K562 (cell line): ENCODE data around the gene SUMF2. TPM values are rescaled to one million over a fixed set of nuclear protein-coding genes. Genes with fewer than 3 reads are reported as not detected.
A peak's percentile ranks its signal among the peaks of the same experiment; 100 is the strongest.

Source experiments
- BRCA1 ChIP-seq, 2 experiments: fragments of 450-650 bp in 1 of 2; sonication (generic) in 1 of 2; formaldehyde crosslinking in 1 of 2; IDR thresholded peaks; 2 replicates each; pipeline versions ENCODE4 v1.5.0 to v1.6.1; 2017 to 2020; ENCODE audit warnings: mild to moderate bottlenecking in 1 of 2, missing genetic modification reagents in 1 of 2
- CEBPG ChIP-seq, 3 experiments: fragments of 200-800 bp in 1 of 3; sonication (Bioruptor generic) in 1 of 3; sonication (generic) in 1 of 3; formaldehyde crosslinking in 1 of 3; IDR thresholded peaks in 2 of 3; conservative IDR thresholded peaks in 1 of 3; 2 replicates each; pipeline versions ENCODE4 v1.6.1 to v1.8.0; 2016 to 2022; ENCODE audit warnings: missing compliant biosample characterization in 2 of 3, missing genetic modification characterization in 2 of 3, mild to moderate bottlenecking in 1 of 3, missing genetic modification reagents in 1 of 3
- CREM ChIP-seq: IDR thresholded peaks from 2 replicates; pipeline ENCODE4 v1.6.1; 2014; ENCODE audit warnings: antibody characterized with exemption, low read depth
- CSDE1 ChIP-seq, 2 experiments: fragments of 450-650 bp; IDR thresholded peaks; 2 replicates each; pipeline ENCODE4 v1.6.1; 2016; ENCODE audit warnings: mild to moderate bottlenecking in 1 of 2
- ETV1 ChIP-seq: fragments of 450-650 bp; conservative IDR thresholded peaks from 2 replicates; pipeline ENCODE4 v1.6.1; 2016; ENCODE audit warnings: missing genetic modification characterization, control low read depth, low read depth, missing compliant biosample characterization
- HEY1 ChIP-seq: fragments of 250-450 bp; sonication (Bioruptor Pico); IDR thresholded peaks from 2 replicates; pipeline ENCODE4 v1.5.0; 2020; ENCODE audit warnings: mild to moderate bottlenecking, moderate library complexity, borderline replicate concordance
- IFI16 ChIP-seq: fragments of 250-450 bp; sonication (Bioruptor Pico); IDR thresholded peaks from 2 replicates; pipeline ENCODE4 v2.1.2; 2022; ENCODE audit warnings: mild to moderate bottlenecking, inconsistent platforms
- NCOA1 ChIP-seq: fragments of 450-650 bp; IDR thresholded peaks from 2 replicates; pipeline ENCODE4 v1.6.1; 2016; ENCODE audit warnings: low read depth
- NRF1 ChIP-seq, 2 experiments: fragments of 450-650 bp; IDR thresholded peaks in 1 of 2; conservative IDR thresholded peaks in 1 of 2; 2 replicates each; pipeline ENCODE4 v1.6.1; 2014; ENCODE audit warnings: mild to moderate bottlenecking in 2 of 2
- POLR3A ChIP-seq: IDR thresholded peaks from 2 replicates; pipeline ENCODE4 v1.6.1; 2011; ENCODE audit warnings: borderline replicate concordance, mild to moderate bottlenecking, moderate library complexity; ENCODE audit not compliant: insufficient read length, insufficient read depth; ENCODE audit errors: extremely low read depth
- SETDB1 ChIP-seq: IDR thresholded peaks from one replicate; pipeline ENCODE4 v1.6.1; 2012; ENCODE audit warnings: low read length, control low read depth, inconsistent platforms
- TCFL5 ChIP-seq: fragments of 250-450 bp; sonication (Bioruptor Pico); conservative IDR thresholded peaks from 2 replicates; pipeline ENCODE4 v1.6.1; 2021; ENCODE audit warnings: mild to moderate bottlenecking, moderate library complexity, matching md5 sums
- ZNF124 ChIP-seq: sonication (generic); formaldehyde crosslinking; IDR thresholded peaks from 2 replicates; pipeline ENCODE4 v1.8.1; 2022; ENCODE audit warnings: missing genetic modification reagents
- ZNF212 ChIP-seq: fragments of 450-650 bp; formaldehyde crosslinking; IDR thresholded peaks from 2 replicates; pipeline ENCODE4 v1.4.0; 2020; ENCODE audit warnings: mild to moderate bottlenecking
- polyA plus RNA-seq, 8 experiments: library from polyadenylated mRNA; depleted of rRNA in 4 of 8; stranded (reverse) in 5 of 8; unstranded in 3 of 8; fragments of >200 nt; fragmentation: Nextera tagmentation in 2 of 8; fragmentation: Illumina TruSeq in 1 of 8; extraction: Ambion mirVana in 2 of 8; extraction: Trizol in 1 of 8; gene quantifications; 2 replicates each; pipeline versions ENCODE4 v1.2.1 to v1.2.3, GENCODE V29; 2011 to 2014; ENCODE audit warnings: inconsistent platforms in 1 of 8, missing spikeins in 1 of 8
- total RNA-seq, 7 experiments: library from RNA; depleted of rRNA in 6 of 7; stranded (reverse); fragments of >200 nt in 6 of 7; fragmentation: Illumina TruSeq in 2 of 7; extraction: Trizol in 2 of 7; gene quantifications; 2 replicates each; pipeline versions ENCODE4 v1.2.1 to v1.2.3, GENCODE V29; 2011 to 2021; ENCODE audit warnings: low replicate concordance in 1 of 7
- TF ChIP-seq, protein P1 (sequence below): sonication (generic); formaldehyde crosslinking; IDR thresholded peaks from 2 replicates; pipeline ENCODE4 v1.8.0; 2022; ENCODE audit warnings: missing genetic modification reagents, mild to moderate bottlenecking, moderate library complexity, borderline replicate concordance
- TF ChIP-seq, protein P2 (sequence below): fragments of 200-800 bp; sonication (Bioruptor generic); IDR thresholded peaks from 2 replicates; pipeline ENCODE4 v1.6.1; 2016; ENCODE audit warnings: missing genetic modification characterization, missing compliant biosample characterization
- TF ChIP-seq, protein P3 (sequence below): fragments of 450-650 bp; formaldehyde crosslinking; IDR thresholded peaks from 2 replicates; pipeline ENCODE4 v1.4.0; 2020; ENCODE audit warnings: mild to moderate bottlenecking, moderate library complexity
- TF ChIP-seq, protein P4 (sequence below), 2 experiments: IDR thresholded peaks; 2 replicates each; pipeline ENCODE4 v1.6.1; 2011; ENCODE audit warnings: borderline replicate concordance in 1 of 2, control low read depth in 1 of 2, low read depth in 1 of 2, low read length in 1 of 2, mild to moderate bottlenecking in 1 of 2, mixed read lengths in 1 of 2, moderate library complexity in 1 of 2; ENCODE audit not compliant: insufficient read depth in 1 of 2, insufficient read length in 1 of 2, poor library complexity in 1 of 2, severe bottlenecking in 1 of 2; ENCODE audit errors: extremely low read depth in 1 of 2

The SUMF2 gene
- total and polyA plus RNA-seq, 9 of the 15 experiments (the other 6 are each of a cell fraction or from before 2014, with no cell fraction given): 39.0 to 113 (median 67.7) TPM

DNA sequence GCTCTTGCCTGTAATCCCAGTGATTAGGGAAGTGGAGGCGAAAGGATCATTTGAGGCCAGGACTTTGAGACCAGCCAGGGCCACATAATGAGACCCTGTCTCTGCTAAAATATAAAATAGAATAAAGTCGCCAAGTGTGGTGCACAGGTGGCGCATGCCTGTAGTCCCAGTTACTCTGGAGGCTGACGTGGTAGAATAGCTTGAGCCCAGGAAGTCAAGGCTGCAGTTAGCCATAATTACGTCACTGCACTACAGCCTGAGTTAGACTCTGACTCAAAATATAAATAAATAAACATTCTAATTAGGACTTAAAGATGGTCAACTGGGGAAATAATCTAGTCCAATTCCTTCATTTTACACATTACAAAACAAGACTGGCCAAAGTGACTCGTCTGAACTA is 41.4 kb downstream of the SUMF2 start (continued):
- TF ChIP-seq HEY1 (CRISPR knock-in tag) (no peak), ZNF212 (CRISPR knock-in tag) (no peak), CSDE1 (IDR thresholded peaks at IDR 0.05) (no peak), POLR3A (no peak), CEBPG (CRISPR knock-in tag; IDR thresholded peaks at IDR 0.05) (0 out of 2 replicates have a peak, but pooled peaks have one; percentile 8), CEBPG (tag; conservative IDR thresholded peaks at IDR 0.05 in 1 of 2, IDR thresholded peaks at IDR 0.05 in 1 of 2) (peak; percentile 64 to 80), TCFL5 (no peak), NRF1 (conservative IDR thresholded peaks at IDR 0.05 in 1 of 2, IDR thresholded peaks at IDR 0.05 in 1 of 2) (peak; percentile 71 to 73), SETDB1 (no peak), ZNF124 (CRISPR knock-in tag) (no peak), NCOA1 (no peak), CREM (peak; percentile 85), IFI16 (CRISPR knock-in tag) (no peak), BRCA1 (IDR thresholded peaks at IDR 0.05) (no peak), BRCA1 (CRISPR knock-in tag; IDR thresholded peaks at IDR 0.05) (no peak), ETV1 (tag) (no peak)
- TF ChIP-seq, protein P1, sequence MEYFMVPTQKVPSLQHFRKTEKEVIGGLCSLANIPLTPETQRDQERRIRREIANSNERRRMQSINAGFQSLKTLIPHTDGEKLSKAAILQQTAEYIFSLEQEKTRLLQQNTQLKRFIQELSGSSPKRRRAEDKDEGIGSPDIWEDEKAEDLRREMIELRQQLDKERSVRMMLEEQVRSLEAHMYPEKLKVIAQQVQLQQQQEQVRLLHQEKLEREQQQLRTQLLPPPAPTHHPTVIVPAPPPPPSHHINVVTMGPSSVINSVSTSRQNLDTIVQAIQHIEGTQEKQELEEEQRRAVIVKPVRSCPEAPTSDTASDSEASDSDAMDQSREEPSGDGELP: no peak
- TF ChIP-seq, protein P2, sequence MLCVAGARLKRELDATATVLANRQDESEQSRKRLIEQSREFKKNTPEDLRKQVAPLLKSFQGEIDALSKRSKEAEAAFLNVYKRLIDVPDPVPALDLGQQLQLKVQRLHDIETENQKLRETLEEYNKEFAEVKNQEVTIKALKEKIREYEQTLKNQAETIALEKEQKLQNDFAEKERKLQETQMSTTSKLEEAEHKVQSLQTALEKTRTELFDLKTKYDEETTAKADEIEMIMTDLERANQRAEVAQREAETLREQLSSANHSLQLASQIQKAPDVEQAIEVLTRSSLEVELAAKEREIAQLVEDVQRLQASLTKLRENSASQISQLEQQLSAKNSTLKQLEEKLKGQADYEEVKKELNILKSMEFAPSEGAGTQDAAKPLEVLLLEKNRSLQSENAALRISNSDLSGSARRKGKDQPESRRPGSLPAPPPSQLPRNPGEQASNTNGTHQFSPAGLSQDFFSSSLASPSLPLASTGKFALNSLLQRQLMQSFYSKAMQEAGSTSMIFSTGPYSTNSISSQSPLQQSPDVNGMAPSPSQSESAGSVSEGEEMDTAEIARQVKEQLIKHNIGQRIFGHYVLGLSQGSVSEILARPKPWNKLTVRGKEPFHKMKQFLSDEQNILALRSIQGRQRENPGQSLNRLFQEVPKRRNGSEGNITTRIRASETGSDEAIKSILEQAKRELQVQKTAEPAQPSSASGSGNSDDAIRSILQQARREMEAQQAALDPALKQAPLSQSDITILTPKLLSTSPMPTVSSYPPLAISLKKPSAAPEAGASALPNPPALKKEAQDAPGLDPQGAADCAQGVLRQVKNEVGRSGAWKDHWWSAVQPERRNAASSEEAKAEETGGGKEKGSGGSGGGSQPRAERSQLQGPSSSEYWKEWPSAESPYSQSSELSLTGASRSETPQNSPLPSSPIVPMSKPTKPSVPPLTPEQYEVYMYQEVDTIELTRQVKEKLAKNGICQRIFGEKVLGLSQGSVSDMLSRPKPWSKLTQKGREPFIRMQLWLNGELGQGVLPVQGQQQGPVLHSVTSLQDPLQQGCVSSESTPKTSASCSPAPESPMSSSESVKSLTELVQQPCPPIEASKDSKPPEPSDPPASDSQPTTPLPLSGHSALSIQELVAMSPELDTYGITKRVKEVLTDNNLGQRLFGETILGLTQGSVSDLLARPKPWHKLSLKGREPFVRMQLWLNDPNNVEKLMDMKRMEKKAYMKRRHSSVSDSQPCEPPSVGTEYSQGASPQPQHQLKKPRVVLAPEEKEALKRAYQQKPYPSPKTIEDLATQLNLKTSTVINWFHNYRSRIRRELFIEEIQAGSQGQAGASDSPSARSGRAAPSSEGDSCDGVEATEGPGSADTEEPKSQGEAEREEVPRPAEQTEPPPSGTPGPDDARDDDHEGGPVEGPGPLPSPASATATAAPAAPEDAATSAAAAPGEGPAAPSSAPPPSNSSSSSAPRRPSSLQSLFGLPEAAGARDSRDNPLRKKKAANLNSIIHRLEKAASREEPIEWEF (CRISPR knock-in tag): no peak
- TF ChIP-seq, protein P3, sequence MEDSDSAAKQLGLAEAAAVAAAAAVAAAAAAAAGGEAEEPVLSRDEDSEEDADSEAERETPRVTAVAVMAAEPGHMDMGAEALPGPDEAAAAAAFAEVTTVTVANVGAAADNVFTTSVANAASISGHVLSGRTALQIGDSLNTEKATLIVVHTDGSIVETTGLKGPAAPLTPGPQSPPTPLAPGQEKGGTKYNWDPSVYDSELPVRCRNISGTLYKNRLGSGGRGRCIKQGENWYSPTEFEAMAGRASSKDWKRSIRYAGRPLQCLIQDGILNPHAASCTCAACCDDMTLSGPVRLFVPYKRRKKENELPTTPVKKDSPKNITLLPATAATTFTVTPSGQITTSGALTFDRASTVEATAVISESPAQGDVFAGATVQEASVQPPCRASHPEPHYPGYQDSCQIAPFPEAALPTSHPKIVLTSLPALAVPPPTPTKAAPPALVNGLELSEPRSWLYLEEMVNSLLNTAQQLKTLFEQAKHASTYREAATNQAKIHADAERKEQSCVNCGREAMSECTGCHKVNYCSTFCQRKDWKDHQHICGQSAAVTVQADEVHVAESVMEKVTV (CRISPR knock-in tag): no peak
- TF ChIP-seq, protein P4, sequence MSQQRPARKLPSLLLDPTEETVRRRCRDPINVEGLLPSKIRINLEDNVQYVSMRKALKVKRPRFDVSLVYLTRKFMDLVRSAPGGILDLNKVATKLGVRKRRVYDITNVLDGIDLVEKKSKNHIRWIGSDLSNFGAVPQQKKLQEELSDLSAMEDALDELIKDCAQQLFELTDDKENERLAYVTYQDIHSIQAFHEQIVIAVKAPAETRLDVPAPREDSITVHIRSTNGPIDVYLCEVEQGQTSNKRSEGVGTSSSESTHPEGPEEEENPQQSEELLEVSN (IDR thresholded peaks at IDR 0.05; ENCODE audit: borderline replicate concordance in 1 of 2, extremely low read depth in 1 of 2, insufficient read depth in 1 of 2, insufficient read length in 1 of 2, low read depth in 1 of 2, low read length in 1 of 2, poor library complexity in 1 of 2, severe bottlenecking in 1 of 2): no peak
